DMS53 treated with DMSO at 0.1 percent for 48 hours (cell line): Measurements from ENCODE around the gene MBP.

ENCODE experiments used
- DNase-seq: peaks from one replicate; lab custom pipeline; 2025; ENCODE audit not compliant: unreplicated experiment; lab: John Stamatoyannopoulos, UW

Gene MBP

GRCh38 chr18:77101410-77102258 lies 30.9 kb downstream of the MBP start:
- no peak for DNase-seq

GRCh38 chr18:77100751-77101355 lies 31.7 kb downstream of the MBP start:
- no peak for DNase-seq

DNA sequence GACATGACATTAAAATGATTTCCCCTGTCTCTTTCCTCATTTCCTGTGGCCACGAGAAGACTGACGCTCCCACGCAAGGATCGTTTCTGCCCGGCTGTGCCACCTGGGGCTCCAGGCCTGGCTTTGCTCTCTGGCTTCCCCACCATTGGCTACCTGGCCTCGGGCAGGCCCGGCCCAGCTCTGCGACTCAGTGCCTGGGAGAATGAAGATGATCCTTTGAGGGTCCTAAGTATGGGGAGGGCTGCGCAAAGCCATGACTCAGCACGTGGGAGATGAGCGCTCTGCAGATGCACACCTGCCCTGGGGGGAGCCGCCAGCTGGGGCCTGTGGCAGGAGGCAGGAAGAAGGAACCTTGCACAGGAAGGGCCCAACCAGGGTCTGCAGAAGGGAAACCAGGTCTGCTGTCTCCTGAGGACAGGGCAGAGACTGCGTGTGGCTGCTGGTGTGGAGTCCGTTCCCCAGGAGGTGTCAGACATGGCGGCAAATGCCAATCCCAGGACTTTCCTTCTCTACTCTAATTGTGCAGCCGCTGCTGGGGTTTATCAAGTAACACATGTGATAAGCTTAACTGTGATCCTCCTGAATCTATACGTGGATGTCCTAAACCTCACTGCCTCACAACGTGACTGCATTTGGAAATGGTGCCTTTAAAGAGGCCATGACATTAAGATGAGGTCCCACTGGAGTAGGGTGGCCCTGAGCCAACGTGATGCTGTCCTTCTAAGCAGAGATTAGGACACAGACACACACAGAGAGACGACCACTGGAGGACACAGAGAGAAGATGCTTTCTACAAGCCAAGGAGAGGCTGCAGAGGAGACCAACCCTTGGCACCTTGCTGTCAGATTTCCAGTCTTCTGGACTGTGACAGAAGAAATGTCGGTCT lies 32.9 kb downstream of the MBP start:
- DNase-seq, result no peak

DNA sequence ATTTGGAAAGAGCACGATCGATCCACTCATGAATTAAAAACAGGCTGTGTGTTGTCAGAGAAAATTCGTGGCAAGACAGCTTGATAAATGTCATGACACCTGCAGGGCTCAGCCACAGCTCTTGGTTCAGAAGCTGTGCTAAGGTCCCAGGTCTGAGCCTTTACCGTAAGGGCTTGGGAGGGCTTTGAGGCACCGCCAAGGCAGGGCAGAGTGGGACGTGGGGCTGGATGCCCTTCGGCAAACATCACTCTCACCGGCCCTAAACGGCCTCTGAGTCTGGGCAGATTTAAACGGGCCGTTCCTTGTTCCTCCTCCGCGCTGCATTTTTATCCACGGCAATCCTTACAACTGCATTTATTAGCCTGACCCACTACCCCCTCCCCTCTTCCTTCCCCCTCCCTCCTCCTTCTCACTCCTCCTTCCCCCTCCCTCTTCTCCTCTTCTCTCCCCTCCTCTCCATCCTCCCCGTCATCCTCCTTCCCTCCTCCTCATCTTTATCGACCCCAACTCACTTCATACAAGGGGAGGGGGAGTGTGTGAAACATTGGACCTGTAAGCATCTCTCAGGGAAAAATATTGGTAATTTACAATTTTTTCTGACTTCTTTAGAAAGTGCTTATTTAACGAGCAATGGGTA lies 33.9 kb downstream of the MBP start:
- DNase-seq, result no peak

- no peak for DNase-seq
Measured at GRCh38 chr18:77098029-77098428, 34.6 kb downstream of the MBP start.

- no peak for DNase-seq
Measured at GRCh38 chr18:77096936-77097886, 35.4 kb downstream of the MBP start.

GRCh38 chr18:77095391-77096371 lies 36.9 kb downstream of the MBP start:
- DNase-seq, result no peak

GRCh38 chr18:77093586-77093985 lies 39.0 kb downstream of the MBP start:
- DNase-seq, result no peak

GRCh38 chr18:77093067-77093430 lies 39.5 kb downstream of the MBP start:
- no peak for DNase-seq

DNA sequence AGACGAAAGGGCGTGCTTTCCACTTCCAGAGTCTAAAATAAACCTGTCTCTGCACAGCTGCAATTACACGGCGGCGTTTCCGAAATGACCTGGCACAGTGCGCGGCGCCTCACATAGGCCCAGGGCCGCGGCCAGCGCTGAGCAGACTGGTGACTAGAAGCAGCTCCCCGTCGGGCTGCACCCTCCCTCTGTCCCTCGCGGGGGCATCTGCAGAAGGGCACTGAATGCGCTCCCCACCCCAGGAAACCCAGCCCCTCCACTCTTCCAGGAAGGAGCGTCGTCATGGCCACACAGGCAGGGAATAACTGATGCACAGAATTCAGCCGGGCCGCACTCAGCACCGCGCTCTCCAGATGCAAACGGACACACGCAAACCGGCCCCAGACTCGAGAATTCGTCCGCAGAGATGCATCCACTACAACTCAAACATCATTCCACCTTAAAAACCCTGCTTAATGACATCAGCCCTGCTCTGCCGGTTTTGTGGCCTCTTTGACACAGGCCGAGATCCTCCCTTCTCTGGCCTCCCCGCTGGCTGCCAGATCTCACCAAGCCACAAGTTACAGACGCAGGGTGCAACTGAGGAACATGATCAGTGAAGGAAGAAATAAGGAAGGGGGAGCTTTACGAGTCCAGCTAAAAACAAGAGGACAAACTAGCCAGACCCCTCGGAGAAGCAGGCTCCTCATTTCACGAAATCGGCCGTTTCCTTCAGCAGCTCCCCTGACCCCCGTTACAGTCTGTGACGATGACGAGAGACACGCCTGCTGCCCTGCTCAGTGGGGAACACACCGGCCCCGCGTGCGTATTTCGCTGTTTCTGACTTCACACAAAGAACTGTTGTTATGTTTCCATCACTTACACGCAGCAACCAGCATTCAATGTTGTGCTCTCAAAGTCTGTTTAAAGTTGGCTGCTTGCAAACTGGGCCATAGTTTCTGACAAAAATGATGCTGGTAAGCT lies 40.2 kb downstream of the MBP start:
- no peak for DNase-seq

GRCh38 chr18:77091366-77091765 lies 41.2 kb downstream of the MBP start:
- DNase-seq, result no peak

DNA sequence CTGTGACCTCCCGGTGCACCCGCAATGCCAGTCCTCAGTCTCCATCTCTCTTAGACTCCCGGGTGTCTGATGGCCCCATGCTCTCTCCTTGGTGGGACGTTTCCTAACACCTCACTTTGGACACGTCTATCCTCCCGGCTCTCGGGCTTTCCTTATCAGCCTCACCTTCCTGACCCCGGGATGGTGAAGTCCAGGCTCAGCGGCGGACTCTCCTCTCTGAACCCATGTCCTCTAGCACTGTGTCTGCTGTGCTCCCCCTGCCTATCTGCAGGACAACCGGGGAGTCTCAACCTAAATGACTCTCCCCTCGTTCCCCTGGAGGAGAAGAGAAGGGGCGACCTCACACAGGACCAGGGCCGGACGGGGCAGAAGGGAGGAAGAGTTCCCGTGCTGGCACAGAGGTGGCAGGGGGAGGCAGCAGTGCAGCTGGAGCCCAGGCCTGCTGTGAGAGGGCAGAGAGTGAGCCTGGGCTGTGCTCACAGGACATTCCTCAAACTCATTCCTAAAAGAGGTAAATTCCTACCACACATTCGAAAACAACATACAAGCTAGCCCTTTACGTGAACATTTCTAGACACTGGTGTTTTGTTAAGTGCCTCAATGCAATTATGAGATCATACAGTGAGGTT lies 41.9 kb downstream of the MBP start:
- no peak for DNase-seq

GRCh38 chr18:77089723-77090285 lies 42.8 kb downstream of the MBP start:
- no peak for DNase-seq

GRCh38 chr18:77088963-77089722 lies 43.4 kb downstream of the MBP start:
- no peak for DNase-seq

- DNase-seq, result no peak
Measured at GRCh38 chr18:77087393-77088141, 45.0 kb downstream of the MBP start.
